LNCaP clone FGC (cell line): ENCODE data around the gene ENO2.
A peak's percentile ranks its signal among the peaks of the same experiment; 100 is the strongest.

Source experiments
- DNase-seq: peaks from one replicate; pipeline ENCODE4 v3.0.0-alpha.2; 2011; ENCODE audit warnings: low read depth
- H3K4me3 ChIP-seq: 2 replicates; pipeline ENCODE4 v1.5.1; 2011; ENCODE audit warnings: mild to moderate bottlenecking, low read depth, low read length, control low read depth
- TF ChIP-seq, protein P1 (sequence below): IDR thresholded peaks from 2 replicates; pipeline ENCODE4 v1.5.1; 2012; ENCODE audit warnings: mild to moderate bottlenecking; ENCODE audit not compliant: control insufficient read depth, insufficient read depth; ENCODE audit errors: extremely low read depth

Gene ENO2

DNA sequence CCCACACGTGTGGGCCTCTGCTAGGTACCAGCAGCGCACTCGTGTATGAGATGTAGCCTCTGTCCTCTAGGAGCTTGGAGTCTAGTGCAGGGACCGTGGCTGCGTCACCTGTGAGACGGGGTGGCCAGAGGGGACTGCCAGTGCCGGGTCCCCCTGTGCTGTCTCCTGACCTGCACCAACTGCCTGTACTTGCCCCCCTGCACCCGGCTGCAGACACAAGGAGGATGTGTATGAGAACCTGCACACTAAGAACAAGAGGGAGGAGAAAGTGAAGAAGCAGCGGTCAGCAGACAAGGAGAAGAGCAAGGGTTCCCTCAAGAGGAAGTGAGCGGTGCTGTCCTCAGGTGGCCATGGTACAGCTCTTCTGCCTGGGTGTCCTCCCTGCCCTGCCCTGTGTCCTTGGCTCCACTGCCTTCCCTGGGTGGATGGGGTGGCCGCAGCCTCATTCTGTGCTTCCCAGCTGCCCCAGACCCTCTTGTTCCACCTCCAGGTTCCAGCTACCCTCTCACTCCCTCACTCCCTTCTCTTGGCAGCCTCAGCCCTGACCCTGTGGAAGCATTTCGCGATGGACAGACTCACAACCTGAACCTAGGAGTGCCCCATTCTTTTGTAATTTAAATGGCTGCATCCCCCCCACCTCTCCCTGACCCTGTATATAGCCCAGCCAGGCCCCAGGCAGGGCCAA is 46.4 kb downstream of the ENO2 start:
- H3K4me3 ChIP-seq = no peak overlapping the region
- TF ChIP-seq, protein P1, sequence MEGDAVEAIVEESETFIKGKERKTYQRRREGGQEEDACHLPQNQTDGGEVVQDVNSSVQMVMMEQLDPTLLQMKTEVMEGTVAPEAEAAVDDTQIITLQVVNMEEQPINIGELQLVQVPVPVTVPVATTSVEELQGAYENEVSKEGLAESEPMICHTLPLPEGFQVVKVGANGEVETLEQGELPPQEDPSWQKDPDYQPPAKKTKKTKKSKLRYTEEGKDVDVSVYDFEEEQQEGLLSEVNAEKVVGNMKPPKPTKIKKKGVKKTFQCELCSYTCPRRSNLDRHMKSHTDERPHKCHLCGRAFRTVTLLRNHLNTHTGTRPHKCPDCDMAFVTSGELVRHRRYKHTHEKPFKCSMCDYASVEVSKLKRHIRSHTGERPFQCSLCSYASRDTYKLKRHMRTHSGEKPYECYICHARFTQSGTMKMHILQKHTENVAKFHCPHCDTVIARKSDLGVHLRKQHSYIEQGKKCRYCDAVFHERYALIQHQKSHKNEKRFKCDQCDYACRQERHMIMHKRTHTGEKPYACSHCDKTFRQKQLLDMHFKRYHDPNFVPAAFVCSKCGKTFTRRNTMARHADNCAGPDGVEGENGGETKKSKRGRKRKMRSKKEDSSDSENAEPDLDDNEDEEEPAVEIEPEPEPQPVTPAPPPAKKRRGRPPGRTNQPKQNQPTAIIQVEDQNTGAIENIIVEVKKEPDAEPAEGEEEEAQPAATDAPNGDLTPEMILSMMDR = peak; percentile 35; the same call in 1 of the 2 replicates
- DNase-seq = no peak

DNA sequence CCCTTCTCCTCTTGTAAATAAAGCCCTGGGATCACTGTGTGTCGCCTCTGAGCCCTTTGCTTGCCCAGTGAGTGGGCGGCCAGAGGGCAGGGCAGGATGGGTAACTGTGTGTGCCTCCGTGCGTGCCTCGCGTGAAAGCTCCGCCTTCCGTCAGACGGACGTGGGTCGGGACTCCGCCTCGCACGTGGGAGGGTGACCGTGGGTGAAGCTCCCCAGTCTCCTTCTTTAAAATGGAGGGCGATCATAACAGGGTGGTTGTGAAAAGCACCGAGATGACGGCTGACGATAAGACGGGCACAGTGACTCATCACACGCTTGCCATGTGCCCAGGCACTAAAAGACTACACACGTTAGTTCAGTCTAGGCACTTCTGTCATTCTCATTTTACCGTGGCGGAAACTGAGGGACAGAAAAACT is 46.9 kb downstream of the ENO2 start:
- TF ChIP-seq, protein P1 = peak; percentile 14; the same call in 1 of the 2 replicates
- H3K4me3 ChIP-seq = peak overlapping the region; percentile 84
- no peak for DNase-seq

DNA sequence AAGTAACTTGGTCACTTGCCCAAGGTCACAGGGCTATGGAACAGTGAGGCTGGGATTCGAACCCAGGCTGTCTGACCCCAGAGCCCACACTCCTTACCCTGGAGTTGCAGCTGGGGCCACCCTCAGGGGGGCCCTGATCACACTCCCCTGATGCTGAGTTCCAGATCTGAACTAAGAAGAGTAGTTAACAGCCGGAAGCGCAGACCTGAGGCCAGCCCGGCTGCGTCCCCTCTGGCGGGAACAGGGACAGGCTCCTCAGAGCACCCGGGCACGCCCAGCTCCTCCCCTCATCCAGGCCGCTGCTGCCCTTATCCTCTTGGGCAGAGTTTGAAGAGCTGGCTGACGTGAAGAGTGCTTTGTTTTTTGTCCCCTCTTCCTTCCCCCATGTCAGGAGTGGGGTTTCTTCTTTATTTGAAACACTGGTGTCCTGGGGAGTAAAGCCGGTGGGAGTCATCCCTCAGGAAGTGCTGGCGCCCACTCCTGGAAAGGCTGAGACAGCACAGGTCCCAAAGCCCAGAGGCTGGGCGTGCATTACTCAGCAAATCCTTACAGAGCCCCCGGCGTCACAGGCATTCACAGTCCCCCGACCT is 47.4 kb downstream of the ENO2 start:
- DNase-seq = peak; percentile 64

DNA sequence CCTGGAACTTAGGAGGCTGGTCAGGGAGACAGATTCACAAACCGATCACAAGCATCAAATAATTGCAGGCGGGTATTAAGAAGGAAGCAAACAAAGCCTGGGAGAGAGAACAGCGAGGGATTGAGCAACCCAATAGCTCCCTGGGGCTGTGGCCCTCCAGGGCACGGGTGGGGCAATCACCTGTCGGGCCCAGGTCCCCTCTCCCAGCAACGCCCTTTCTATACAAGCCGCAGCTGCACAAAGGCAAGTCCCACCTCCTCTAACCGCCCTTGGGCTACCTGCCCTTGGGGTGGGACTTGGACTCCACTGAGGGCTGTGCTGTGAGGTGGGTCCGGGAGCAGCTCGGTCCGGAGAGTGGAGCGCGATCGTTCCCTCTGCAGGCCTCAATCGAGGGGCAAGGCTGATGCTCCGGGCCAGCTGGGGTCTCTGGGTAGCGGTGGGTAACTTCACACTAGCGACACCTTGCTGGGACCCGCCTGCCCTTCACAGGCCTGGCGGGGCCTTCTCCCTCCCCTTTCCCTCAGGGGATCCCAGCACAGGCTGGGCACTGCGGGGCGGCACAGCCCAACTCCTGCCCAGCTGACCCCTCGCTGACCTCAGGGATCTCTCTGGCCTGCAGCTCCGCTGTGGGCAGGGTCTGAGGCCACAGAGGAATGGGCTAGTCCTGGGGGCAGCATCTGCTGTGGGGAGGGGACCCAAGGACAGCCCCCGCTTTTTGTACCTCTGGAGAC is 48.1 kb downstream of the ENO2 start:
- peak overlapping the region; percentile 84 for H3K4me3 ChIP-seq
- TF ChIP-seq, protein P1 = no peak
- DNase-seq = peak; percentile 79

More for the DNA sequence above, 47.4 kb downstream of the ENO2 start:
- H3K4me3 ChIP-seq = peak overlapping the region; percentile 84
- TF ChIP-seq, protein P1 = peak; percentile 44

DNA sequence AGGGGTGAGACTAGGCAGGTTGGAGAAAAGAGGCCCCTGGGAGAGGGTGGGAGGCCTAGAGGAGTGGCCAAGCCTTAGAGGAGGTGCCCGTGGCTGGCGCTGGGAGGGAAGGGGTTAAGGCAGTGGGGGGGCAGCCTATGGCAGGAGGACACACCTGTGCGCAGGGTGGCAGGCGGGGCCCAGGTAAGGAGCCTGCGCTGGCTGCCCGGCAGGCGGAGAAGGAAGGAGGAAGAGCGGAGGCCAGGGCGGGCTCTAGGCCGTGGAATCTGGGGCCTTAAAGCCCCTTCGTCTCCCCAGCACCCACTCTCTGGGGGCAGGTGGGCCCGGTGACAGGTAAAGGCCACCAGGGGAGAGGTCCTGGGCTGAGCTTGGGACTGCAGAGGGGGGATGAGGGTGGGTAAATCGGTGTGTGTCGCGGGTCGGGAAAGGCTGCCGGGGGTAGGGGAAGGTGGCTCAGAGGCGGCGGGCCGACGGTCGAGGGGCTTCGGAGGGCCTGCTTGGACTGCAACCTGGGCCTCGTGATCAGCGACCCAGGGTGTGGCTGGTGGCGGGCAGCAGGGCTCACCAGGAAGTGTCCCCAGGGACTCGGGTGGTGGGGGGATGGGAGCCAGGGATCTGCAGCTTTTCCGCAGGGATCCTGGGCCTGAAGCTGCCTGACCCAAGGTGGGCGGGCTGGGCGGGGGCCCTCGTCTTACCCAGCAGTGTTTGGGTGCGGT is 48.8 kb downstream of the ENO2 start:
- DNase-seq = peak; percentile 89
- TF ChIP-seq, protein P1 = no peak
- peak overlapping the region; percentile 84 for H3K4me3 ChIP-seq

DNA sequence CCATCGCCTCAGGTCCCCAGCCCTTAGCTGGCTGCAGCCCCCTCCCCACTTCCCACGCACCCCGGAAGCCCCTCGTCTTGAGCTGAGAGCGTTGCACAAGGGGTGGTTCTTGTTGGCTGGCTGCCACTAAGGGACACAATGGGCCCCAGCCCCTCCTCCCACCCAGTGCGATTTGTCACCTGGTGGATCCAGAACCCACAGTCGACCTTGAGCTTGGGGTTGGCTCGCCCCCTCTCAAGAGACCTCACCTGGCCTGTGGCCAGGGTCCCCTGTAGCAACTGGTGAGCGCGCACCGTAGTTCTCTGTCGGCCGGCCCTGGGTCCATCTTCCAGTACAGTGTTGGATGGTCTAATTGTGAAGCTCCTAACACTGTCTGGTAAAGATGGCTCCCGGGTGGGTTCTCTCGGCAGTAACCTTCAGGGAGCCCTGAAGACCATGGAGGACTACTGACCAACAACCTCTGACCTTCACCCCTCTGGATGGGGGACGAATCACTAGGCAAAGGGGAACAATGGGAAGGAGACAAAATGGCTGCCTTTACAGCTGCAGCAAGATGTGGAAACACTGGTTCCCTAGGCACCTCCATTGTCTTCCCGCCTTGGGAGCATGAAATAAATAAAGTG is 49.5 kb downstream of the ENO2 start:
- H3K4me3 ChIP-seq = peak overlapping the region; percentile 84
- DNase-seq = no peak
- TF ChIP-seq, protein P1 = no peak
